Stimulated activated CD4-positive, alpha-beta T cell treated with anti-CD3 and anti-CD28 coated beads, TNF-alpha, amount 100 ng/mL, for 1 hour (primary cell): Measurements from ENCODE around the gene RNF225.
"Not testable (repeated sequence)": the region's sequence is repeated elsewhere in the genome, so short reads cannot be mapped to it uniquely, and the experiment has no call there.

ENCODE experiments used
- DNase-seq, 3 donors: peaks; one replicate each; pipeline ENCODE4 v3.0.0-alpha.2; 2020; ENCODE audit warnings: low read depth in 3 of 3, low spot score in 1 of 3

RNF225 gene

DNA sequence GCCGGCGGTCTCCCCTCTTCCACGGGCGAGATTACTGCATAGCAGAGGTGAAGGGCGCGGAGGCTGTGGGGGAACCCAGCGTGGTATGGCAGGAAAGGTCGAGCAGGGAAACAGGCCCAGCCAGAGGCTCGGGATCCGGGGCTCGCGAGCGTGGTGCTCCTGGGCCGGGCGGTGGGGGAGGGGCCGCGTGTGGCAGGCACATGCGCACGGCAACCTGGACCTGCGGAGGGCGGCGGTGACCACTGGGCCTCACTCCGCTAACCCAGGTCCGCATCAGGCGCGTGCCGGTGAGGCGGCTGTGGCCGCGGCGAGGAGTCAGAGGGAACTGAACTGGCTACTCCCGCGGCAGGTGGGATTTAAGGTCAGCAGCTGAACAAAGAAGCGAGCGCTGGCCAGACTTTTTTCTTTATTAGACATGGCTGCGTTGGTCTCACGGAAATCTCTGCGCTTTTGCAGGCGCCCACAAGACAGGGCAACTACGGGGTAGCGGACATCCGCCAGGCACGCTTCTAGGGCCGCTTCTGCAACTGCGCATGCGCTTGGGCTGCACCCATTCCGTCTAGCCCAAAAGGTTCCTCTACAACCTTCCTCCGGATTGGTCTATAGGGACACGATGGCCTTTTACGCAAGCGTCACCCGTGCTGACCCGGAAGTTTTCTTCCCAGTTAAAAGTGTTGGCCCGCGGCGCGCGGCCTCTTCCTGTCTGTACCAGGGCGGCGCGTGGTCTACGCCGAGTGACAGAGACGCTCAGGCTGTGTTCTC lies 8.7 kb upstream of the RNF225 start, which contains the start of gene RPS5:
Gene RPS5 (plus strand): TSS at position 694 of the 762 bp plus-strand sequence. CDS start 869 bp downstream, outside the sequence.
- DNase-seq = peak; percentile 89 to 94 (median 92)

- DNase-seq = no peak
Measured at GRCh38 chr19:58387338-58388174, 7.9 kb upstream of the RNF225 start.

GRCh38 chr19:58388175-58388526 lies 7.3 kb upstream of the RNF225 start:
- DNase-seq = no peak

DNA sequence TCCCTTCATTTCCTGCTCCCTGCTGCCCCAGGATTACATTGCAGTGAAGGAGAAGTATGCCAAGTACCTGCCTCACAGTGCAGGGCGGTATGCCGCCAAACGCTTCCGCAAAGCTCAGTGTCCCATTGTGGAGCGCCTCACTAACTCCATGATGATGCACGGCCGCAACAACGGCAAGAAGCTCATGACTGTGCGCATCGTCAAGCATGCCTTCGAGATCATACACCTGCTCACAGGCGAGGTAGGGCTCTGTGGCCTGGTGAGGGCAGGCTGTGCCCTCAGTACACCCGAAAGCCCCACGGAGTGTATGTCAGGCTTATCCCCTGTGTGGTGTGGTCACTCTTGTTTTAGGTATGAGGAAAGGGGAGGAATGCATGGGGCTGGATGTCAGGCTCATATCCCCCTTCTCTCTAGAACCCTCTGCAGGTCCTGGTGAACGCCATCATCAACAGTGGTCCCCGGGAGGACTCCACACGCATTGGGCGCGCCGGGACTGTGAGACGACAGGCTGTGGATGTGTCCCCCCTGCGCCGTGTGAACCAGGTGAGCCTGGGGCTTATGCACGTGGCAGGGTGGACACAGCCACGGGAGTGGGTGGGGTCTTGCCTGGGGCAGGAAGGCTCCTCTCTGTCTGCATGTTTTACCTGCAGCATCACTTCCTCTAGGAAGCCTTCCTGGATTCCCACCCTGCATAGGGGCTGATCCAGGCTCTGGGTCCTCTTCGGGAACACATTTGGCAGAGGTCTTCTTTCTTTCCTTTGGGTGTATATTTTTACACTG lies 2.3 kb upstream of the RNF225 start:
- DNase-seq = no peak

DNA sequence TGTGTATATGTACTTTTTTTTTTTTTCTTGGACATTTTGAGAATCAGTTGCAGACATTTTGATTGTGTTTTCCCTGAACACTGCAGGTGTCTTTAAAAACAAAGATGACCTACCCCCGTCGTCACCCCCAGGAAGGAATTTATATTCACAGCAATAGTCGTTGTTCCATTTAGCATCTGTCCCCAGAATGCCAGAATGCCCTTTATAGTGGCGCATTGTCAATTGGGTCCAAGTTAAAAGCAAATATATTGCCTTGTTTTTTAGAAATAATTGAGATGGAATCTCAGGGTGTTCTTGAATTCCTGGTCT lies 1.8 kb upstream of the RNF225 start:
- DNase-seq = no peak

DNA sequence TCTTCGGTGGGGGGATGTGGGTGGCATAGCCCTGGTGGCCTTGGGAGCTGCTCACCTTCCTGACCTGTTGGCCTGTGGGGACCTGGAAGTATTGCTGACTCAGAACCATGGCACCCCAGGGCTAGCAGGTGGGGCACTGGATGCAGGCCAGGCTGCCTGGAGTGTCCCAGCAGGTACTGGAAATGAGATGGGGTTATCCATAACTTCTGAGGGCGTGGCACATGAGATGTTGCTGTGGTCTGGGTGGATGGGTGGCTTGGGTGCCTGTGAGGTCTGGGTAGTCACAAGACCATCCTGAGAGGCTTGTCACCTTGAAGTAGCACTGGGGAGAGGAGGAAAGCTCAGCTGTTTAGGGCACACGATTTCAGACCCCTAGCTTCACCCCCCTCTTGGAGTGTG lies 636 bp upstream of the RNF225 start:
- DNase-seq = no peak

GRCh38 chr19:58395979-58396627 lies 647 bp downstream of the RNF225 start:
- DNase-seq = no peak

GRCh38 chr19:58396691-58397532 lies 1.5 kb downstream of the RNF225 start:
- no peak for DNase-seq

DNA sequence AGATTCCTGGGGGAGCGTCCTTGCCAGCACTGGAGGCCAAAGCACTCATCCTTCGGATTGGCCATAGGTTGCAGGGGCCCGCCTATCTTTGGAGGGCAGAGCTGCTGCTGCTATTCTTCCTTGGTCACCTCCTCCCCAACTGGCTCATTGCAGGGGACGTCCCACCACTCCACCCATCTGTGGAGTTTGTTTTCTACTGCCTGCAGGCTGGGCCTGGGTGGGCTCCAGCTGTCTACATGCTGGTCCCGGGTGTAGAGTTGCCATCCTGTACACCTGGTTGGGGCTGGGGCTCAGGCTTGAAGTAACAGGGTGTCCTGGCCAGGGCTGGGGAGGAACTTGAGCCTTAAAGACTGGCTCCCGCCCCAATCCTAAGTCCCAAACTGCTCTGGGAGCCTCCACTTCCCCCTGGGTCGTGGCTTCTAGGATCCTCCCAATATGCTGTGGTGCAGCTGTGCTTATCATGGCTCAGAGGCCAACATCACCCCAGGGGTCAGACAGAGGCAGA lies 2.1 kb downstream of the RNF225 start:
- no peak for DNase-seq

DNA sequence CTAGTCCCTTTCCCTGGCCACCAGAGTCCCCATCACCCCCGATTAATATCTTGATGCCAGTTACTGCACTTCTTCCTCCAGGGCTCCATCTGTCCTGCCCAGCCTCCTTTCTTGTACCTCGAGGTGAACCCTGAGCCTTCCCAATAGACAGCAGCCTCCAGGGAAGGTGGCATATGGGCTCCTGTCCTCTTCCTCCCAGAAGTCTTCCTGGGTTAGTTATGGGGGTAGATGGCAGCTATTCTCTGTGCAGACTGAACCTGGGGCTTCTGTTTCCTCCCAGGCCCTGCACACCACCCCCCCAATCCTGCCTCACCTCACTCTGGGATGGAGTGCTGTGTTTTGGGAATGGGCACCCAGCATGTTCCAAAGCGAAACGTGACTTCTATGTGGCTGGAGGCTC lies 2.6 kb downstream of the RNF225 start:
- no peak for DNase-seq

DNA sequence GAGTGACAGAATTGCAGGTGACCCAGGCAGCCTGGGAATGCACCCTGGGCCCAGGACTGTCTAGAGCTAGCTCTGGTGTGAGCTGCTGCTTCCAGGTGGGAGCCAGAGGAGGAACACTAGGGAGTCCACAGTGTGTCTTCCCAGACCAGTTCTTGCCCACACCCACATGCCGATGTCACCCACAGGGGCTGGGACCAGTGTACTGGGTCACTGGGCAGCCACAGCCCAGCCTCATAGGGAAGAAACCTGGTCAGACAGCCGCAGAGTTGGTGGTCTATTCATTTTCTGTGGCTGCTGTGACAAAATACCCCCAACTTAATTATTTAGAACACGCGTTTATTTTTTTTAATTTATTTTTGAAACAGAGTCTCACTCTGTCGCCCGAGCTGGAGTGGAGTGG lies 3.1 kb downstream of the RNF225 start:
- DNase-seq = no peak

DNA sequence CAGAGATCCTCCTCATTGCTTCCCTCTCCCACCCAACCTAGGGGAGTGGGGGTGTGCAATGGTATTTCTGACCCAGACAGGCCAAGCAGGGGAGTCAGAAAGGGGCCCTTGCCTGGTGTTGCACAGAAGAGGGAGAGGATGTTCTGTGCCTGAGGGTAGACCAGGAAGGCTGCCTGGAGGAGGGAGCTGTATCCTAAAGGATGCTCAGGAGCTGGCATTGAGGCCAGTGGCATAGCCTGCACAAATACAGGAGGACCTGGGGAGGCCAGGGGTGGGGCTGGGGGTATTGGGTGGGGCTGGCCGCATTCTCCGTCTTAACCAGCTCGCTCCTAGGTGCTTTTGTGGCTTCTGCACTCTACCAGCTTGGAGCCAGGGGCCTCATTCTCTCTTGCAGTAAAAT lies 4.4 kb downstream of the RNF225 start:
- no peak for DNase-seq

GRCh38 chr19:58400316-58400915 lies 5.0 kb downstream of the RNF225 start:
- DNase-seq = no peak

DNA sequence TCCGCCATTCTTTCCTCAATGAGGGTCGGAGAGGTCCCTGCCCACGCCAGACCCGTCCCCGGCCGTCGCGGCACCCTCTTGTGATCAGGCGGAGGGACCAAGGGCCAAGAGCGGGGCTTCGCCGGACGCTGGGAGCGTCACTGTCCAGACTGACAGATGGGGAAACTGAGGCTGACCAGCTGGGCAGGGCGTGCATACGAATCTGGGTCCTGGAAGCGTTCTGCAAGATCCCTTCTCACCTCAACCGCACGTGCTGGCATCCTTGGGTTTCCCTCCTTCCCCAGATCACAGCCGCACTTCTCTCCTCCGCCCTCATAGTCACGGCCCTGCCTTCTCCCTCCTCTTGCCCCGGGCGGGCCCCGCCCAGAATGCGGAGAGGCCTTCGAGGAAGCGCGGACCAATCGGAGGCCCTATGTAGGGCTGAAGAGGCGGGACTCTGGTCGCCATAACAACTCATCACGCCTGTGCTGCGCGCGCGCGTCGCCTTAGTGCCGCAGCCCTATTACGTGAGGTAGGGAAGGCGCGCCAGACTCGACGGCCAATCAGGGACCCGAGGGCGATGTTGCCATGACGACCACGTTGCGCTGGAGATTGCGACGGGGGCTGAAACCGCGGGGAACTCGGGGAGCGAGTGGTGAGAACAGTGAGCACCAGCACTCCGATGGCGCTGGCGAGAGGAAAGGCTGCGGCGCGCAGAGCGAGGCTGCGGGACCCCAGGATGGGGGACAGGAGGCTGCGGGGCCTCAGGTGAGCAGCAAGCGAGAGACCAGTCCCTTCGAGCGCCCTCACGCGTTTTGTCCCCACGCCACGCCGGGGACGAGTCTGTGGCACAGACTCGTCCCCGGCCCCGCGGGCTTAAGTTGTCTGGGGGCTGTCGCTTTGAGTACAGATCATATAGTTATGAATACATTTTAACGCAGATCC lies 5.7 kb downstream of the RNF225 start:
- peak; percentile 95 to 99 (median 96) for DNase-seq

DNA sequence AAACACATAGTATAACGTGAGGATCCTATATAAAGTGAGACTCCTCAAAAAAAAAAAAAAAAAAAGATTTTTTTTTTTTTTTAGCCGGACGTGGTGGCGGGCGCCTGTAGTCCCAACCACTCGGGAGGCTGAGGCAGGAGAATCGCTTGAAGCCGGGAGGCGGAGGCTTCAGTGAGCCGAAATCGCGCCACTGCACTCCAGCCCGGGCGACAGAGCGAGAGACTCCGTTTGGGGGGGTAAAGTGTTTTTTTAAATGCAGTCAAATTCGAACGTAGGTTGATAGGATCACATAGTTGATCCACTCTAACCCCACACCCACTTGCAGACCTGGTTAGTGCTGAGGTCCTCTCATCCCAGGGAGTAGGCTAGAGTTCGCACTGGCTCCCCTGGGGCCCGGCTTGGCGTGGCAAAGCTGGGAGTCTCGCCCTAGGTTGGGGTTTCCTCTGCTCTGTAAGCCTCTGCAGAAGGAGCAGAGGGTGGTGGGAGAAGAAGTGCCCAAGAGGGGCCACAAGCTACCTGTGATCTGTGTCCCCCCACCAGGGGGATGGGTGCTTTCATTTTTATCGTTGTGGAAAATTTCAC lies 6.5 kb downstream of the RNF225 start:
- no peak for DNase-seq

DNA sequence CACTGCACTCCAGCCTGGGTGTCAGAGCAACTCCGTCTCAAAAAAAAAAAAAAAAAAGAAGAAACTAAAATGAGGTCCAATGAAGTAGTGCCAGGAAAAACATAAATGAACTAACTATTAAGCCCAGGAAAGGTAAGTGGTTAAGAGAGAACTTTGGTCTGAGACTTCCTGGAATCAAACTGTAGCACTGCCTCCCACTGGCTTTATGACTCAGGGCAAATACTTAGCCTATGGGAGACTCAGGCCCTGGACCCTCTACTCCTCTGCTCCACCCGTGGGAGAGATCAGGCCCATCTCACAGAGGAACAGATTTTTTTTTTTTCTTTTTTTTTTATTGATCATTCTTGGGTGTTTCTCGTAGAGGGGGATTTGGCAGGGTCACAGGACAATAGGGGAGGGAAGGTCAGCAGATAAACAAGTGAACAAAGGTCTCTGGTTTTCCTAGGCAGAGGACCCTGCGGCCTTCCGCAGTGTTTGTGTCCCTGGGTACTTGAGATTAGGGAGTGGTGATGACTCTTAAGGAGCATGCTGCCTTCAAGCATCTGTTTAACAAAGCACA lies 8.5 kb downstream of the RNF225 start:
- DNase-seq = not testable (repeated sequence)

- no peak for DNase-seq
Measured at GRCh38 chr19:58406818-58407657, 11.6 kb downstream of the RNF225 start.
